Measurements from ENCODE around the gene FGR.
A peak's percentile ranks its signal among the peaks of the same experiment; 100 is the strongest.
"Not testable (repeated sequence)": the region's sequence is repeated elsewhere in the genome, so short reads cannot be mapped to it uniquely, and the experiment has no call there.

The FGR gene

DNA sequence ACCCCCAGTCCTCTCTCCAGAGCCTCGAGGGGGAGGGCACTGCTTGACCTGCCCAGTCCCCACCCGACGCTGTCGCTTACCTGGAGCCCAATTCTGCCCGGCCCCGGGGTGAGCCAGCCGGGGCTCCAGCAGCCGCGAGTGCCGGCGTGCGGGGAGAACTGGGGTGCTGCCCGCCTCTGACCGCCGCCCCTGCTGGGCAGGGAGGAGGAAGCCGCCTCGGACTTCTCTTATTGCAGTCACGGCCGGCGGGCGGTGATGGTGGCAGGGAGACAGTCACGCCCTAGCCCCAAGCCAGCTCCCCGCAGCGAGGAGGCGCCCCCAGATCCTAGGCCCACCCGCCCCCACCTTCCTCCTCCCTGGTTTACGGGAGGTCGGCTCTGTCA is at the start of gene FGR:
Gene FGR (minus strand): TSS at position 201 of the 383 bp plus-strand sequence. CDS start 11,269 bp downstream, outside the sequence.
- no peak for DNase-seq

DNA sequence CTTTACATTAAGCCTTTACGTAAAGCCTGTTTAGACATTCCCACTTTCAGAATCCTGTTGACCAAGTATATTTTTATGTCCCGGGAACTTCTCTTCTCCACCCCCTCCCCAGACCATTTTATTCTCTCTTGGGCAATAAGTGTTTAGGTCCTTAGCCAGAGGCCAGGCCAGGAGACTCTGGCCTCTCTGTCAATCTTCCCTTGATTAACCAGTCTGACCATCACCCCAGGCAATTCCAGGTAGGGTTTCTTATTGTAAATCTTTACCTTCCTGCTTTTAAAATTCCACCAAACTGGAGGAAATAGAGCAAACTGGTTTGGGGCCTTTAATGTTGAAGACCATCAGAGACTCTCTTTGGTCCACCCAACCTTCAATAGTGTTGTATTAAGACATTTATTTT is 49.2 kb upstream of the FGR start:
- DNase-seq: no peak

DNA sequence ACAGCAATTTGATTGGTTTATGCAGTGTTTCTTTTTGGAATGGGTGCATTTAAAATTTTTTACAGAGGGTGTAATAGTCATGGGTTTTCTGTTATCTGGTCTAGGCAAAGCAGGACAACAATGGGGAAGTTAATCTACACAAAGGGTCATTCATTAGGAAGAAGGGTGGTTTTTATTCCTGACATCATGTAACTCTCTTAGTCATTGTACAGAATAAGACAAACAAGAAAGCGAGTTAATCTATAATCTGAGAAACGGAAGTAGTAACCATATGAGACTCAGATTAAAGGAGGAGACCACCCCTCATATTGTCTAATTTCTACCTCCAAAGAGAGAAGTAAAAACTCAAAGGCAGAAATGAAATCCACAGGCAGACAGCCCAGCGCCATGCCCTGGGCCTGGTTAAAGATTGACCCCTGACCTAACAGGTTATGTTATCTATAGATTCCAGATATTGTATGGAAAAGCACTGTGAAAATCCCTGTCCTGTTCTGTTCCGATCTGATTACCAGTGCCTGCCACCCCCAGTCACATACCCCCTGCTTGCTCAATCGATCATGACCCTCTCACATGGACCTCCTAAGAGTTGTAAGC is 47.5 kb upstream of the FGR start:
- no peak for DNase-seq

DNA sequence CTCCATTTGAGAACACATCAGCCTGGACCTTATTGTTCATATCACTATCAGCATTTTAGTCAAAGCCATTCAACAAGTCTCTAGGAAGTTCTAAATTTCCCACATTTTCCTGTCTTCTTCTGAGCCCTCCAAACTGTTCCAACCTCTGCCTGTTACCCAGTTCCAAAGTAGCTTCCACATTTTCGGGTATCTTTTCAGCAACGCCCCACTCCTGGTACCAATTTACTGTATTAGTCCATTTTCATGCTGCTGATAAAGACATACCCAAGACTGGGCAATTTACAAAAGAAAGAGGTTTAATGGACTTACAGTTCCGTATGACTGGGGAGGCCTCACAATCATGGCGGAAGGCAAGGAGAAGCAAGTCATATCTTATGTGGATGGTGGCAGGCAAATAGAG is 46.6 kb upstream of the FGR start:
- not testable (repeated sequence) for DNase-seq

DNA sequence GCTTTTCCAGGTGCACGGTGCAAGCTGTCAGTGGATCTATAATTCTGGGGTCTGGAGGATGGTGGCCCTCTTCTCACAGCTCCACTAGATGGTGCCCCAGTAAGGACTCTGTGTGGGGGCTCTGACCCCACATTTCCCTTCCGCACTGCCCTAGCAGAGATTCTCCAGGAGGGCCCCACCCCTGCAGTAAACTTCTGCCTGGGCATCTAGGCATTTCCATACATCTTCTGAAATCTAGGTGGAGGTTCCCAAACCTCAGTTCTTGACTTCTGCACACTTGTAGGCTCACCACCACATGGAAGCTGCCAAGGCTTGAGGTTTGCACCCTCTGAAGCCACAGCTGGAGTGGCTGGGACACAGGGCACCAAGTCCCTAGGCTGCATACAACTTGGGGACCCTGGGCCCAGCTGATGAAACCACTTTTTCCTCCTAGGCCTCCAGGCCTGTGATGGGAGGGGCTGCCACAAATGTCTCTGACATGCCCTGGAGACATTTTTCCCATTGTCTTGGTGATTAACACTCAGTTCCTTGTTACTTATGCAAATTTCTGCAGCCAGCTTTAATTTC is 45.3 kb upstream of the FGR start:
- DNase-seq: not testable (repeated sequence)

DNA sequence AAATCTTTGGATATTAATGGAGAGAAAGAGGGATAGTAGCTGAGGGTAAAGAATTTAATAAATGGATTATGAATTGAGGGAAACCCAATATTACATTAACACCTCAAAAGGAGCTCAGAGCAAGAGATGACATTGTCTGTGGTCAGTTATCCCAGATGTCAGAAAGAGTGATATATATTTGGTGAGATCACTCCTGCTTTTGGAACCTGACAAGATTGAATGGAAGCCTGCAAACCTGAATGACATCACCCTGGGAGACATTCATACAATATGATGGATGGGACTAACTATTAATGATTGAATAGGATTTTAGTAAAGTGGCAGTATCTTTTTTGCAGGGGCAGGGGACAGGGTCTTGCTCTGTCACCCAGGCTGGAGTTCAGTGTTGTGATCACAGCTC is 43.8 kb upstream of the FGR start:
- no peak for DNase-seq

DNA sequence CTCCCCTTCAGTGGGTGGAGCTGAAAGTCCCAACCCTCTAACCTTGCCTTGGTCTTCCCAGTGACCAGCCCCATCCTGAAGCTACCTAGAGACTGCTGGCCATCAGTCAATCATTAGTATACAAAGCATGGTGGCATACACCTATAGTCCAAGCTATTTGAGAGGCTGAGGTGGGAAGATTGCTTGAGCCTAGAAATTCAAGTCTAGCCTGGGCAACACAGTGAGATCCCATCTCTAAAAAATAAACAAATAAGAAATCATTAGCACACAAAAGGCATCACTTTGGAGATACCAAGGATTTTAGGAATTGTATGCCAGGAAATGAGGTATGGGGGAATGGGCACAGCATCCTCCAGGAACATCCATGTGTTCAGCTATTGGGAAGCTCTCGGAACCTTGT is 41.4 kb upstream of the FGR start:
- DNase-seq: no peak

DNA sequence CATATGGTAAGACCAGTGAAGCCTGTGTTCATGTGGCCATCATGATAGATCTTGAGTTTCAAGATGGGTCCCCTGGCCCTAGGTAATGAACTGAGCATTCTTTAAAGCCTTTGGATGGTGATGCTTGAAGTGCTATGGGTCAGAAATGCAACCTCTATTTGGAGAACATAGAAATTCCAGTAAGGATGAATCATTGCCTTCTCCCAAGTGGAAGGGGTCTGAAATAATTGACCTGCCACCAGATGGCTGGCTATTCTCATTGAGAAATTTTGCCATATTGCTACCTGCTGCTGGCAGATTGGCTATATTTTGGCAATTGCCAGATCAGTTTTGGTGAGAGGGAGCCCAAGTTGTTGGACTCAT is 37.7 kb upstream of the FGR start:
- DNase-seq: no peak

DNA sequence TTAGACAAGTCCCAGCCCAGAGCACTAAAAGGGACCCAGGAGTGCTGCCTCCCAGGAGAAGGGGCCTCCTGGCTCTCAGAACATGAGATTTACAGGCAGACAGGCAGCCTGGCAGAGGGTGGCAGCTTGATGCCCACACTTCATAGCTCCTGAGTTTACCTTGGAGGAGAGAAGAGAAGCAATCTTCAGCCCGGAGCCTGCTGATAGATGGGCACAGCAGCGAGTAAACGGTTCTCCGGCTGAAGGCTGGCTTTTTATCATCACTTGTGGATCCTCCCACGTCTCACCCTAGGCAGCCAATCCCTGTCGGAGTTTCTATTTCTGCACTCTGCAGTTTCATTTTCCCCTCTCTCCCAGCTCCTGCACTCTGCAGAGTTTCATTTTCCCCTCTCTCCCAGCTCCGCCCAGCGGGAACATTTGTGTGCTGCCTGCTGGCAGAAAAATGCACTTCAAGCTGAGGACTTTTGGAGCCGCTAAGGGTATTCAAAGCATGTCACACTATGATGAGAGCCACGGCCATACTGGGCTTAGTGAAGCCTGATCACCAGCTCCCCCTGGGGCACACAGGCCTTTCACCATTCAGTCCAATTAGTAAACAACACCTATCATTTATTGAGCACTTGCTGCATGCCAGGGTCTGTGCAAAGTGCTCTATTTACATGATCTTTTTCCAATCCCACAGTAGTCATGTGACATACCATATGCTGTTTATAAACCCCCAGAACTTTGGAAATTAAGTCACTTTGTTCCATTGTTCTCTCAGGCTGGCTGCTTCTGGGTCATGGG is 37.2 kb upstream of the FGR start, which contains the start of gene IFI6:
Gene IFI6 (minus strand): TSS at position 229 of the 786 bp plus-strand sequence. CDS start 2,878 bp downstream, outside the sequence.
- peak; percentile 86 for DNase-seq

DNA sequence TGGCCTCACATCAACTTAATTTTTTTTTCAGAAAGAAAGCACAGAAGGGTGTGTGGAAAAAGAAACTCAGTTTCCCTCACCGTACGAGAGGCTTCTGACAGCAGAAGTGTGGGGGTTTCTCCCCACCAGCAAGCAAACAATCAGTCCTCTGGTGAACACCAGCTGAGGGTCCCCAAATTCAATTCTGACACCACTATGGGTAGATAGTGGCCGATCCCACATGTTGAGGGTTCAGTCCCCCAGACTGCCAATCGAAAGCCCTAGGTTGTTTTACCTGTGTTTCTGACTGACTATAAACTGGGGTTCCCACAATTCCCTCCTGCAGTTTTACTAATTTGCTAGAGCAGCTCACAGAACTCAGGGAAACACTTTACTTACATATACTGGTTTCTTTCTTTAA is 34.9 kb upstream of the FGR start:
- no peak for DNase-seq

DNA sequence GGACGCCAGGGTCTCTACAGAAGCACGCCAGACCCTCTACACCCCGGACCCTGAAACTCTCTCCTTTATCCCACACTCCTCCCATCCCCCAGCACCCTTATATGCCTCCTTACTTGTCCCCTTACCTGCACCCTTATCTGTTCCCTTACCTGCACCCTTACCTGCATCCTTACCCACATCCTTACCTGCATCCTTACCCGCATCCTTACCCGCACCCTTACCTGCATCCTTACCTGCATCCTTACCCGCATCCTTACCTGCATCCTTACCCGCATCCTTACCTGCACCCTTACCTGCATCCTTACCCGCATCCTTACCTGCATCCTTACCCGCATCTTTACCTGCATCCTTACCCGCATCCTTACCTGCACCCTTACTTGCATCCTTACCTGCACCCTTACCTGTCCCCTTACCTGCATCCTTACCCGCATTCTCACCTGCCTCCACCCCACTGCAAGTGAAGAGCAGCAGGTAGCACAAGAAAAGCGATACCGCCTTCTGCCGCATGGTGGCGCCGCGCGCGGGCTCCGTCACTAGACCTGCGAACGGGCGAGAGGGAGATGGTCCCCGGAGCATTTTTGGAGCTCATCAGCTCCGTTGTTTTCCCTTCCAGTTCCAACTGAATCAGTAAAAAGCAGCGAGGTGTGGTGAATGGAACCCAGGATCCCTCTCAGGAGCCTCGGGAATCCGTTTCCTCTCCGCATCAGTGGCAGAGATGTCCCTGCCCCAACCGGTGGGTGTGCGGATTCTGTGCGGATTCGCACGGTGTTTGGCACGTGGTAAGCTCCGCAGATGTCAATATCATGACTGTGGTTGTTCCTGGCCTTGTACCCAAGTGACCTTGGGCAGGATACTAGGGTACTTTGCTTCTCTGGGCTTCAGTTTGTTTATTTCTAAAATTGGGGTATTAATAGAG is 34.1 kb upstream of the FGR start:
- DNase-seq: peak; percentile 6

DNA sequence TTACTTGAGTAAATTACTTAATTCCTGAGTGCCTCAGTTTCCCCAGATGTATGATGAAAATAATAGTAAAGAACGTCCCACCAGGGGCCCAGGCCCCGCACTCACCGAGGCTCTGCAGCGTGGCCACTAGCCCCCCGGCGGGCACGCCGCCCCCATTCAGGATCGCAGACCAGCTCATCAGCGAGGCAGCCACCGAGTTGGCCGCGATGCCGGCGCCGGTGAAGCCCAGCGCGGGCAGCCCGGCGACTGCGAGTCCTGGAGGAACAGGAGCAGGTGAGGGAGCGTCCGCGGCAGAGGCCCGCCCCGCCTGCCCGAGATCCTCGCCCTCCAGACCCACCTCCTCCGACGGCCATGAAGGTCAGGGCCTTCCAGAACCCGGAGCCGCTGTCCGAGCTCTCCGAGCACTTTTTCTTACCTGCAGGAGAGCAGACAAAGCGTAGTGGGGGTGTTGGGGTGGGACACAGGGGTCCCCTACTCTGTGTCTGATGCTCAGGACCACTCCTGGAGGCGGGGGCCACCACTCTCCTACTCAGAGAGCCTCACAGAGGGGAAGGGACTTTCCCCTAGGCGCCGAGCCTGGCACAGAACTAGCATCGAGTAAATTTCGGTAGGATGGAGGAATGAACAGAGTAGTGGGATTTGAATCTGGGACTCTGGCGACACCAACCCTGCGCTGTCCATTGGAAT is 33.3 kb upstream of the FGR start:
- no peak for DNase-seq

DNA sequence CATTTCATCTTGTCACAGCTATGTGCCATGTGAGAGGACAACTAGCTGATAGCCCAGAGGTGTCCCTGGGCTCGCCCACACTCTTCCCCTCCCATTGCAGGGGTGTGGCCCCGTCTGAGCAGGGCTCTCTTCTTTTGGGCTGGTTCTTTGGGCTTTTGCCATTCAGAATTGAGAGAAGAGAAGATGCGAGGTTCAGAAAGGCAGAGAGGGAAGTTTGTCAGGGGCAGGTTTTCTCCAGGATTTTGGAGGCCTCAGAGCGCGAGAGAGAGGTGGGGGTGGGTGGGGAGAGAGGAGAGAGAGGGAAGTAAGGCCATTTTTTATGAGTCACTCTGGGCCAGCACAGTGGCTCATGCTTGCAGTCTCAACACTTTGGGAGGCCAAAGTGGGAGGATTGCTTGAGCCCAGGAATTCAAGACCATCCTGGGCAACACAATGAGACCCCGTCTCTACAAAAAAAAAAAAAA is 31.8 kb upstream of the FGR start:
- DNase-seq: no peak

DNA sequence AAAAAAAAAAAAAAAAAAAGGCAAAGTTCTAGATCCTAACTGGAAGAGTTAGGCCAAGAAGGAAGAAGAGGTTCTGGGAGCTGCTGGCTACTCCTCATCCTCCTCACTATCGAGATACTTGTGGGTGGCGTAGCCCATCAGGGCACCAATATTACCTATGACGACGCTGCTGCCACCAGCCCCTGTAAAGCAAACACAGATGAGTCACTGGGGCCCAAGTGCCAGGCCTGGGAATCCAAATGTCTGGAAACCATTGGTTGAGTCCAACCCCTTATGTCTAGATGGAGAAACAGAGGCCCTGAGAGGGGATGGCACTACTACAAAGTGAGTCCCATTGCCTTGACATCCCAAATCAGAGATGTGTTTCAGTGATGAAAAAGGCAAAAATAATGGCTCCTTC is 31.3 kb upstream of the FGR start:
- no peak for DNase-seq

DNA sequence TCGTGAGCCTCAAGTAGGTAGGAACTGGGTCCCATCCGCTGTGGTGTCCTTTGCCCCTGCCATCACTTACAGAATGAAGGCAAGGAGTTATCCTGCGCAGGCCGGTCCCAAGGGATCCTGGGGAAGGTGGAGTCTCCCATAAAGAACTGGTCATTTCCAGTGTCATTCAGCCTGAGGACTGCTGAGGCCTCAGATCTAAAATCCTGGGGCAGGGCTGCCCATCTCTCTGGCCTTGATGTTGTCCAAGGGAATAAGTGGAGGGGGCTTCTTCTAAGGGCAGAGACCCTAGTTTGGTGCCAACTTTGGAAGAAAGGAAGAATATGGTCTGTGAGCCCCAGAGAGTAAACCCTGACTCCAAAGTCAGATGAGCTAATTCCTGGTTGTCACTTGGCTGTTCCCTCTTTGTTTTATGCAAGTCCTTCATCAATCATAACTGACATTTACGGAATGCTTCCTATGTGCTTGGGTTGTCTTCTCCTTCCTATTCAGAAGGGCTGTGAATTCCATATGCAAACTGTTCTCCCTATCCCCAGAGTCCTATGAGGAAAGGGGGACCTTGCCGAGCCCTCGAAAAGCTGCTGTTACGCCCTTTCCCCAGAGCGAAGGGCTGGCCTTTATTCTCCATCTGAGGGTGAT is 30.1 kb upstream of the FGR start:
- no peak for DNase-seq

DNA sequence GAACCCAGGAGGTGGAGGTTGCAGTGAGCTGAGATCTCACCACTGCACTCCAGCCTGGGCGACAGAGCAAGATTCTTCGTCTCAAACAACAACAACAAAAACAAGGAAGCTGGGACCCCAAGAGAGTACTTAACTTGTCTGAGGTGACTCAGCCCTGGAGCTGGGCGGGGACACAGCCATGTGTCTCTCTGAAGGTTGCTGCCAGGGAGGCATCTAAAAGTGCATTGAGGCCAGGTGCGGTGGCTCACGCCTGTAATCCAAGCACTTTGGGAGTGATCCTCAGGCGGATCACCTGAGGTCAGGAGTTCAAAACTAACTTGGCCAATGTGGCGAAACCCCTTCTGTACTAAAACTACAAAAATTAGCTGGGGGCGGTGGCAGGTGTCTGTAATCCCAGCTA is 29.3 kb upstream of the FGR start:
- DNase-seq: no peak

DNA sequence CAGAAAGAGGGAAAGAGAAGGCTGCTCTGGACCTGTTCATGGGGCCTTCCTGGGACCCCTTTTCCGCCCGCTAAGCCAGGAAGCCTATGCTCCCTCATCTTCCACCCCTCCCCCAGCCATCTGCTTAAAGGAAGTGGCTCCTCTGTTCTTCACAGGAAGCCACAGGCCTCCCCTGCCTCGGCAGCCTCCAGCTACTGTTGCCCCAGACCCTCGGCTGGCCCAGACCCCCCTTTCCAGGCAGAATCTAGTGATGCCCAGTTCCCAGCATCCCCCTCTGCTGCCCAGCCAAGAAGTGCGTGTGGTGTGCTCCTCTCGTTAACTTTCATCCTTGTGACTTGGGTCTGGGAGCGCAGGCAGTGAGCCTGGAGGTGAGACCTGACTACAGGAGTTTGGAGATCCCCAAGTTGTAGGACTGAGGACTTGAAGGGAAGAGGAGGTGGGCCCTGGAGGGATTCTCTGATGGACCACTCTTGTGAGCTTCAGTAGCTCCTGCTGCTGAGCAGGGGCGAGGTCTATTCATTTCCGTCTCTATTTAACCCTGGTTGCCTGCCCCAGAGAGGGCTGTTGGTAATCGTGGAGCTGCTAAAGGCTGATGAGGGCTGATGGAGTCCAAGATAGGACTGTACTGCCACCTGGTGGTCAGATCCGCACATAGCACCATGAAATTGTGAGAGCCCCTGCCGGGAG is 27.9 kb upstream of the FGR start:
- DNase-seq: peak; percentile 23

DNA sequence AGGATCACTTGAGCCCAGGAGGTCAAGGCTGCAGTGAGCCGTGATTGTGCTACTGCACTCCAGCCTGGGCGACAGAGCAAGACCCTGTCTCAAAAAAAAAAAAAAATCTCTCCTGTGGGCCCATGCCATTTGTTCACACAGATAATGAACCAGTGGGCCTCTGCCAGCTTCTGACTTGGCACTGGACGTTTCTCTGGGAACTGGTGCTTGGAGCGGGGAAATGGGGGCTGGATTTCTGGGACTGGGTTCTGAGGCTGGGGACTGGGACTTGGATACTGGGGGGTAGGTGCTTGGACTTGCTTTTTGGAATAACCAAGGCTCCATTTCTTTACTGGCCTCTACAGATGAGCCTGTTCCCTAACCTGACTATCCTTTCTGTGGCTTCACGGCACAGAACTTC is 27.3 kb upstream of the FGR start:
- DNase-seq: no peak

DNA sequence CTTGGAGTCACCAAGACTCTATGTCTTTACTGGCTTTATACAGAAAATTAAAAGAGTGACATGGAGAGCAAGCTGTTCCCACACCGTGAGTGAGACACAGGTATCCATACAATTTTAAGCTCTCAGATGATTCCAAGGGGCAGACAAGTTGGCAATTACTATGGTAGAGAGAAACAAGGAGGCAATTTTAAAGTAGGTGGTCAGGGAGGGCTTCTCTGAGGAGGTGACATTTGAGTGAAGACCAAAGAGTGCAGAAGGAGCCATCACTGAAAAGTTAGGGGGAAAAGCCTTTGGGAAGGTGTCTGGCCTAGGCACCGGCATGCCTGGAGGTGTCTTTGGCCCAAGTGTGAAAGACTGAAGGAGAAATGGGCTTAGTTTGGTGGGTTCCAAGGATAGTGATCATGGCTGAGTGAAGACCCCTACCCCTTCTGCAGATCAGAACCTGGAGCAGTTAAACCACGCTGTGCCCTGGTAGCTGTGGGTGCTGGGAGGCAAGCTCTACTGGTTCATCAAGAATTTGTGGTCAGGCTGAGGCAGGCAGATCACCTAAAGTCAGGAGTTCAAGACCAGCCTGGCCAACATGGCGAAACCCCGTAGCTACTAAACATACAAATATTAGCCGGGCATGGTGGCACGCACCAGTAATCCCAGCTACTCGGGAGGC is 26.6 kb upstream of the FGR start:
- no peak for DNase-seq

DNA sequence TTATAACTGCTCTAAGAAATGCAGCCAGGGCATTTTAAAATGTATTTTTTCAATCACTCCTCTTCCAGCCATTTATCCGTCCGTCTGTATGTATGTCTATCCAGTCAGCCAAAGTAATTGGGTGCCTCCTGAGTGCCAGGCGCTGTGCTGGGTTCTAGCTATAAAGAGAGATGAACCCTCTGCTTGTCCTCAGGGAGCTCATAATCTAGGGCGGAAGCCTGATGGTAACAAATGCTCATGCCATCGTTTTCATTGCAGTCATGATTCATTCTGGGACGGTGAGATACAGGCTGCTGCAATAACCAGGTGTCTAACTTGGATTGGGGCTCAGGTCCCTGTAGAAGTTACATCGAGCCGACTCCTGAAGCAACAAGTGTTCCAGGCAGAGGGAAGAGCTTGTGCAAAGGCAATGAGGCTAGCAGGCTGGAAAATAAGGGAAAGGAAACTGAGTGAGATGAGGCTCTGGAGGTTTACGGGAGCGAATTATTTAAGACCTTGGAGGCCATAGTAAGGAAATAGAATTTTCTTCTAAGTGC is 25.4 kb upstream of the FGR start:
- no peak for DNase-seq
